IMR-90 (cell line): ENCODE data around the gene NDUFB10. TPM values are rescaled to one million over a fixed set of nuclear protein-coding genes. Genes with fewer than 3 reads are reported as not detected.

Experiments used
- ATAC-seq: fragments of 200-7000 bp; cut with Tn5 transposase; 2 replicates; pipeline ENCODE4 v1.9.1; 2020; ENCODE audit warnings: low read depth, mild to moderate bottlenecking, moderate library complexity
- BruUV-seq: library from RNA; stranded (reverse); fragments of 400-500 nt; replicated peaks from 2 replicates; lab custom pipeline; 2021; lab: Mats Ljungman, UMichigan
- CTCF ChIA-PET: fragments of 300-600 bp; formaldehyde crosslinking; extraction: SDS; loops from one replicate; lab custom pipeline; 2021; ENCODE audit warnings: antibody characterized with exemption; lab: Yijun Ruan, JAX
- POLR2A ChIA-PET: fragments of 300-600 bp; sonication (Branson Sonifier 250); formaldehyde crosslinking; loops from one replicate; lab custom pipeline; 2022; ENCODE audit warnings: antibody characterized with exemption; ENCODE audit not compliant: unreplicated experiment; lab: Charles Lee
- DNase-seq: peaks from one replicate; pipeline ENCODE4 v3.0.0; 2013
- H2AFZ ChIP-seq: replicated peaks from 2 replicates; pipeline ENCODE3; 2013; ENCODE audit warnings: low read length, mild to moderate bottlenecking; ENCODE audit not compliant: poor library complexity
- H2AK5ac ChIP-seq: 2 replicates; pipeline ENCODE4 v1.6.1; 2013; ENCODE audit warnings: low read depth, low read length, inconsistent platforms
- H2AK9ac ChIP-seq: replicated peaks from 2 replicates; pipeline ENCODE3; 2013; ENCODE audit warnings: mild to moderate bottlenecking, low read depth, low read length, moderate library complexity; ENCODE audit not compliant: poor library complexity
- H2BK120ac ChIP-seq: 2 replicates; pipeline ENCODE4 v1.6.1; 2013; ENCODE audit warnings: low read depth, low read length, inconsistent platforms
- H2BK15ac ChIP-seq: 3 replicates; pipeline ENCODE4 v1.6.1; 2013; ENCODE audit warnings: low read depth, low read length, inconsistent platforms
- H2BK20ac ChIP-seq: 2 replicates; pipeline ENCODE4 v1.6.1; 2013; ENCODE audit warnings: low read depth, mild to moderate bottlenecking, inconsistent platforms, low read length, moderate library complexity
- H2BK5ac ChIP-seq: 2 replicates; pipeline ENCODE4 v1.6.1; 2013; ENCODE audit warnings: mild to moderate bottlenecking, low read depth, low read length, inconsistent platforms; ENCODE audit not compliant: poor library complexity, severe bottlenecking
- H3K14ac ChIP-seq: replicated peaks from 2 replicates; pipeline ENCODE4 v1.6.1; 2013; ENCODE audit warnings: low read depth, low read length, inconsistent platforms
- H3K18ac ChIP-seq: 2 replicates; pipeline ENCODE4 v1.6.1; 2013; ENCODE audit warnings: low read depth, low read length, control low read depth
- H3K23ac ChIP-seq: 2 replicates; pipeline ENCODE4 v1.6.1; 2013; ENCODE audit warnings: low read depth, low read length, inconsistent platforms
- H3K27ac ChIP-seq: 2 replicates; pipeline ENCODE4 v1.5.1; 2013; ENCODE audit warnings: mild to moderate bottlenecking, control low read depth, low read length; ENCODE audit not compliant: insufficient read depth
- H3K27me3 ChIP-seq: 2 replicates; pipeline ENCODE4 v1.6.1; 2013; ENCODE audit warnings: low read length; ENCODE audit not compliant: control insufficient read depth, insufficient read depth
- H3K36me3 ChIP-seq: 2 replicates; pipeline ENCODE4 v1.6.1; 2013; ENCODE audit warnings: low read length, mixed read lengths; ENCODE audit not compliant: control insufficient read depth, insufficient read depth
- H3K4ac ChIP-seq: 2 replicates; pipeline ENCODE4 v1.6.1; 2013; ENCODE audit warnings: low read depth, low read length, inconsistent platforms
- H3K4me1 ChIP-seq: 2 replicates; pipeline ENCODE4 v1.6.1; 2013; ENCODE audit warnings: low read length, mixed read lengths; ENCODE audit not compliant: control insufficient read depth, insufficient read depth
- H3K4me2 ChIP-seq: 2 replicates; pipeline ENCODE4 v1.6.1; 2013; ENCODE audit warnings: low read depth, mild to moderate bottlenecking, control low read depth, low read length, moderate library complexity
- H3K4me3 ChIP-seq: 2 replicates; pipeline ENCODE4 v1.5.1; 2013; ENCODE audit warnings: low read depth, mild to moderate bottlenecking, control low read depth, low read length, moderate library complexity; ENCODE audit not compliant: insufficient read depth
- H3K56ac ChIP-seq: 2 replicates; pipeline ENCODE4 v1.6.1; 2013; ENCODE audit warnings: low read length, inconsistent platforms; ENCODE audit not compliant: insufficient read depth; ENCODE audit errors: extremely low read depth
- H3K79me1 ChIP-seq, 2 experiments: 2 replicates each; pipeline ENCODE4 v1.6.1; 2013; ENCODE audit warnings: low read length in 2 of 2, inconsistent platforms in 1 of 2, low read depth in 1 of 2
- H3K9ac ChIP-seq: 2 replicates; pipeline ENCODE4 v1.6.1; 2013; ENCODE audit warnings: low read depth, low read length, control low read depth
- H3K9me1 ChIP-seq: 2 replicates; pipeline ENCODE4 v1.6.1; 2013; ENCODE audit warnings: low read length, inconsistent platforms; ENCODE audit not compliant: insufficient read depth
- H3K9me3 ChIP-seq: 2 replicates; pipeline ENCODE4 v1.6.1; 2013; ENCODE audit warnings: low read length; ENCODE audit not compliant: control insufficient read depth, insufficient read depth
- H4K20me1 ChIP-seq: 2 replicates; pipeline ENCODE4 v1.6.1; 2013; ENCODE audit warnings: low read length, inconsistent platforms; ENCODE audit not compliant: insufficient read depth
- H4K5ac ChIP-seq: 2 replicates; pipeline ENCODE4 v1.6.1; 2013; ENCODE audit warnings: mild to moderate bottlenecking, low read depth, low read length, control low read depth
- H4K8ac ChIP-seq, 2 experiments: 2 replicates each; pipeline ENCODE4 v1.6.1; 2013; ENCODE audit warnings: low read depth in 2 of 2, low read length in 2 of 2, control low read depth in 1 of 2, inconsistent platforms in 1 of 2
- H4K91ac ChIP-seq: 2 replicates; pipeline ENCODE4 v1.6.1; 2013; ENCODE audit warnings: low read depth, low read length, inconsistent platforms; ENCODE audit not compliant: insufficient read depth
- BHLHE40 ChIP-seq: fragments of 150-350 bp; IDR thresholded peaks from 2 replicates; pipeline ENCODE4 v1.6.1; 2016; ENCODE audit warnings: mild to moderate bottlenecking, low read depth, low read length
- CEBPB ChIP-seq: IDR thresholded peaks from 2 replicates; pipeline ENCODE4 v1.6.1; 2012; ENCODE audit warnings: low read depth, low read length, improper control_type of control experiment
- CHD1 ChIP-seq: IDR thresholded peaks from 2 replicates; pipeline ENCODE4 v1.6.1; 2012; ENCODE audit warnings: low read depth, low read length, improper control_type of control experiment
- FOS ChIP-seq: fragments of 150-350 bp; IDR thresholded peaks from 2 replicates; pipeline ENCODE4 v1.6.1; 2016; ENCODE audit warnings: low read depth, low read length
- MXI1 ChIP-seq: IDR thresholded peaks from 2 replicates; pipeline ENCODE4 v1.6.1; 2012; ENCODE audit warnings: low read depth, mild to moderate bottlenecking, low read length, moderate library complexity, borderline replicate concordance
- NFE2L2 ChIP-seq: fragments of 150-350 bp; IDR thresholded peaks from 2 replicates; pipeline ENCODE4 v1.6.1; 2016; ENCODE audit warnings: low read depth, mild to moderate bottlenecking, low read length
- RAD21 ChIP-seq: IDR thresholded peaks from 2 replicates; pipeline ENCODE4 v1.6.1; 2012; ENCODE audit warnings: low read length, improper control_type of control experiment
- SMC3 ChIP-seq: fragments of 150-350 bp; IDR thresholded peaks from 2 replicates; pipeline ENCODE4 v1.6.1; 2016; ENCODE audit warnings: low read depth, mild to moderate bottlenecking, antibody characterized with exemption, low read length, moderate library complexity
- WGBS, 2 experiments: methylation state at CpG; one replicate each; pipeline versions ENCODE4 v1.1.5 to v1.1.7; 2013; ENCODE audit warnings: missing lambda C conversion rate in 2 of 2; ENCODE audit not compliant: insufficient read length in 1 of 2; ENCODE audit errors: extremely low coverage in 2 of 2; 5-methylcytosine and 5-hydroxymethylcytosine counted together
- dilution Hi-C: fragments of 300-500 bp; cut with HindIII; formaldehyde crosslinking; loops from one replicate; pipeline ENCODE4 v1.14.3; 2018; ENCODE audit warnings: low sequenced_read_pairs; ENCODE audit not compliant: unreplicated experiment
- in situ Hi-C: fragments of 300-500 bp; cut with MboI; formaldehyde crosslinking; loops from 3 replicates; pipeline ENCODE4 v1.14.3; 2019; ENCODE audit warnings: low sequenced_read_pairs, inconsistent platforms, mixed read lengths
- intact Hi-C: fragments of 100-400 bp; cut with micrococcal nuclease; formaldehyde crosslinking; loops from 2 replicates; pipeline ENCODE4 v1.10.0; 2022
- polyA plus RNA-seq, 3 experiments: library from polyadenylated mRNA; depleted of rRNA; stranded (reverse); fragments of >200 nt; gene quantifications; 2 replicates each; pipeline ENCODE4 v1.2.3, GENCODE V29; 2012; ENCODE audit warnings: low replicate concordance in 1 of 3
- total RNA-seq: library from RNA; depleted of rRNA; stranded (reverse); fragments of >200 nt; gene quantifications from 2 replicates; pipeline ENCODE4 v1.2.3, GENCODE V29; 2012

The NDUFB10 gene
- total and polyA plus RNA-seq, 2 of the 4 experiments (the other 2 are of a cell fraction): 189 to 220 TPM

GRCh38 chr16:1992704-1993317, 33.5 kb downstream of the NDUFB10 start (continued):
- TF ChIP-seq FOS: no peak

DNA sequence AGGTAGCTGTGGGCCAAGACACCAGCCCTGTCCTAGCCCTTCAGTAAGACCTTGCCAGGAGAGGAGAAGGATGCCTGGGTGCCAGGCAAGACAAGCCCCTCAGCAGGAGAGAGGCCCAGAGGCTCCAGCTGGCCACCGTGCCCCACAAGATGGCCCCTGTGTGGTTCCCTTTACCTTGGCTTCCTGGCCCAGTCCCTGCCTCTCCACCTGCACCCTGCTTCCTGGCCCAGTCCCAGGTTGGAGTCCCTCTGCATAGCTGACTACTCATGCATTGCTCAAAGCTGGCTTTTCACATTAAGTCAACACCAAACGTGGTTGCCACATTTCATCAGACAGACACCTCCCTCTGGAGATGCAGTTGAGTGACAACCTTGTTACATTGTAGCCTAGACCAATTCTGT, 34.4 kb downstream of the NDUFB10 start:
- peak overlapping the region; percentile 34 for H3K4ac ChIP-seq

More for the DNA sequence above, 34.4 kb downstream of the NDUFB10 start:
- DNase-seq (peak; percentile 46), ATAC-seq (no peak)
- Histone ChIP-seq H3K27me3 (peaks cover 17% of the 10 kb centered on the region), H3K36me3 (peaks cover 11% of the 10 kb centered on the region), H3K4me3 (no peak overlapping the region), H3K56ac (no peak overlapping the region), H3K27ac (no peak overlapping the region), H3K9me1 (peaks cover 31% of the 10 kb centered on the region), H2AFZ (peak overlapping the region; percentile 67), H3K18ac (no peak overlapping the region), H3K9me3 (peaks cover 2% of the 10 kb centered on the region; the same call in 1 of the 2 replicates), H3K9ac (no peak overlapping the region), H2BK5ac (no peak overlapping the region), H3K23ac (no peak overlapping the region), H3K4me2 (no peak overlapping the region), H2BK20ac (no peak overlapping the region), H4K5ac (no peak overlapping the region), H2BK15ac (no peak overlapping the region), H3K79me1 (peaks cover 0 to 18% of the 10 kb centered on the region in 2 experiments; a peak in 3 of 4 replicates), H2AK9ac (no peak overlapping the region), H4K8ac (no peak overlapping the region), H4K91ac (no peak overlapping the region), H3K4me1 (peaks cover 30% of the 10 kb centered on the region), H2BK120ac (no peak overlapping the region), H2AK5ac (peak overlapping the region; percentile 35), H4K20me1 (peaks cover 12% of the 10 kb centered on the region), H3K14ac (no peak overlapping the region)
- dilution Hi-C loops (no loop called here), intact Hi-C loops (no loop called here), in situ Hi-C loops (no loop called here)
- TF ChIP-seq SMC3: no peak
- TF ChIP-seq BHLHE40: no peak
- TF ChIP-seq RAD21: no peak
- TF ChIP-seq NFE2L2: no peak
- TF ChIP-seq CHD1: no peak
- peak; percentile 66; the same call in 1 of the 2 replicates for TF ChIP-seq CEBPB
- no peak for TF ChIP-seq MXI1
- CTCF ChIA-PET: interaction anchor here (1.3 kb wide), 1 partner anchor 10 kb away, joined by 6 read pairs; no protein-coding TSS in a partner anchor
- no TSS peak for BruUV-seq
- no CpG with 5 or more reads among the region's 2 CpGs for WGBS, 2 experiments
- POLR2A ChIA-PET: no interaction called here
